Activated CD4-positive, alpha-beta T cell treated with anti-CD3 and anti-CD28 coated beads for 4 hours (primary cell): ENCODE results near the gene NASP.
A peak's percentile ranks its signal among the peaks of the same experiment; 100 is the strongest.

ENCODE experiments used
- DNase-seq, 2 donors: peaks; one replicate each; pipeline ENCODE4 v3.0.0-alpha.2; 2020

NASP gene, protein sequence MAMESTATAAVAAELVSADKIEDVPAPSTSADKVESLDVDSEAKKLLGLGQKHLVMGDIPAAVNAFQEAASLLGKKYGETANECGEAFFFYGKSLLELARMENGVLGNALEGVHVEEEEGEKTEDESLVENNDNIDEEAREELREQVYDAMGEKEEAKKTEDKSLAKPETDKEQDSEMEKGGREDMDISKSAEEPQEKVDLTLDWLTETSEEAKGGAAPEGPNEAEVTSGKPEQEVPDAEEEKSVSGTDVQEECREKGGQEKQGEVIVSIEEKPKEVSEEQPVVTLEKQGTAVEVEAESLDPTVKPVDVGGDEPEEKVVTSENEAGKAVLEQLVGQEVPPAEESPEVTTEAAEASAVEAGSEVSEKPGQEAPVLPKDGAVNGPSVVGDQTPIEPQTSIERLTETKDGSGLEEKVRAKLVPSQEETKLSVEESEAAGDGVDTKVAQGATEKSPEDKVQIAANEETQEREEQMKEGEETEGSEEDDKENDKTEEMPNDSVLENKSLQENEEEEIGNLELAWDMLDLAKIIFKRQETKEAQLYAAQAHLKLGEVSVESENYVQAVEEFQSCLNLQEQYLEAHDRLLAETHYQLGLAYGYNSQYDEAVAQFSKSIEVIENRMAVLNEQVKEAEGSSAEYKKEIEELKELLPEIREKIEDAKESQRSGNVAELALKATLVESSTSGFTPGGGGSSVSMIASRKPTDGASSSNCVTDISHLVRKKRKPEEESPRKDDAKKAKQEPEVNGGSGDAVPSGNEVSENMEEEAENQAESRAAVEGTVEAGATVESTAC

GRCh38 chr1:45583666-45584350 is at the start of gene NASP:
NASP (plus strand) TSS chr1:45584041; CDS start chr1:45584147, 106 bp downstream.
- DNase-seq, result peak; percentile 89 to 93

GRCh38 chr1:45535988-45536766 is 47.7 kb upstream of the NASP start:
- no peak for DNase-seq

GRCh38 chr1:45536886-45537285 is 47.0 kb upstream of the NASP start:
- DNase-seq, result no peak

GRCh38 chr1:45541193-45541592 is 42.6 kb upstream of the NASP start:
- no peak for DNase-seq

DNA sequence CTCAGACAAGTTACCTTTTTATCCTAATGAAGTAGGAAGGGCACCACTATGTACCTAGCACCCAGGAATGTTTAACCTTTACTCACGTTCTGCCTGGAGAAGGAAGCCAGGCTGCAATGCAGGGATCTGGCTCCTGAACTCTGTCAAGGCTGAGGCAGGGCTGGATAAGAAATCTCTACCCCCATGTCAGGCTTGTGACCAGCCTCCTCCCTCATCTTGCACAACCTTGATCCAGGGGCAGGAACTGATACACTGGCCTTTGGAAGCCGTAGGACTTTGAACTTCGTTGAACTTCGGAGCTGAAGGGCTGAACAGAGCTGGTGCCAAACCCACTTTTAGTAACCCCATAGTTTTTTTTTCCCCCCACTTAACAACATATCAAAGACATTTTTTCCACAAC is 41.2 kb upstream of the NASP start:
- DNase-seq, result no peak

- peak; percentile 80 to 83 for DNase-seq
These were observed 40.0 kb upstream of the NASP start for GRCh38 chr1:45543581-45544417.

GRCh38 chr1:45544530-45544929 is 39.3 kb upstream of the NASP start:
- no peak for DNase-seq

DNA sequence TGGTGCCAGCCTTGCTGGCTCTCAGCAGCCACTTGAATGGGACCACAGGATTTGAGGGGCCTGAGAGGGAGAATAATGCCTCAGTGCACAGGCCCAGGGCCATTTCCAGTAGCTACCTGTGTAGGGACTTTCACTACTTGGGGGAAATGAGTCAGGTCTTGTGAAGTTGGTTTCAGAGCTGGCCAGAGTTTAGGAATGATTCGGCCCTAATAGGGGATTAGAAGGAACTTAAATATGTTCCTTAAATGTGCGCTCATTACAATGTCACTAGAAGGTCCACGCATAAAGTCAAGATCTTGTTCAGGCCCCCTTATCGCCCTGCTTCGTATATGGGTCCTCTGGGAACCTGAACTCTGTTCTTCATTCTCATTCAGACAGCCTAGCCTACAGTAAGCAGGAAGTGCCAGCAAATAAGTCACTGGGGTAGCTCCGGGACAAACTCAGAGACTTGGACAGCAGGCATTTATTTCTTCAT is 38.8 kb upstream of the NASP start:
- no peak for DNase-seq

- DNase-seq, result no peak
These were observed 38.1 kb upstream of the NASP start for GRCh38 chr1:45545553-45546310.

DNA sequence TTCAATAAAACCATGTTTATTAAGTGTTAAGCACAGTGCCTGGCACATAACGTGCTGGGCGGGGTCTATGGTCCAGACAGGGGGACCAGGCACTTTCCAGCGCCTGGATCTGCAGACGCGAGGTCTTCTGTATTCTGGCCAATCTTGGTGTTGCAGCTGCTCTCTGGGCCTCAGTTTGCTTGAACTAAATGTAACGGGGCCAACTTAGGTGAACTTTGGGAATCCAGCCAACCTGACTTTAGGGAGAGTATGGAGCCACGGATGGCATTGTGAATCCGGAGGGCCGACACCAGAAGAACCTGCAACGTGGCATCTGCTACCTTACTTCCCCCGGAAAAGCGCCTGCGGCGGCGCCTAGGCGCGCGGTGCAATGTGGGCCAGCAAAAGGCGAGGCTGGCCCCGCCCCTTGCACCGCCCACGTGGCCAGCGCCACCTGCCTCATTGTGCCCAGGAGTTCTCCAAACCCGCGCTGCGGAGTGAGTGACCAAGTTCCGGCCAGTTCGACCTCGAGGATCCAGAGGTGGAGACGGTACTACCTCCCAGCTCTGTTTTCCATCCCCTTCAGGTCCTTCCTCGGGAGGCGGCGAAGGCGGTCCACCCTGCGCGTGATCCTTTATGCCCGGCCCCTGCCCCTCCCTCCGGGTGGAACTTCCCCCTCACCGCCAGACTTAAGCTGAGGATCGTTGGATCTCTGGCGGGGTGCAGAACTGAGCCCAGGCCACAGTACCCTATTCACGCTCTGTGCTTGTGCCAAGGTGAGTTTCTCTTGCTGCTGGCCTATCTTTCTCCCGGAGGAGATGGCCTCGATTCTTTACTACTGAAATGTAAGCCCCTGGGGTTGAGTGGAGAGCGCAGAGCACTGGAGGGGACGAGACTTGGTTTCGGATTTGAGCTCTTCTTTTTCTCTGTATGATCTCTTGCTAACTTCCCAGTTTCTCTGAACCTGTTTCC is 33.2 kb upstream of the NASP start, which contains the start of gene AKR1A1:
Gene AKR1A1, plus strand, starts transcription at position 426 of the 951 bp plus-strand sequence. CDS start 10,969 bp downstream, outside the sequence.
- DNase-seq, result peak; percentile 86 to 87

DNA sequence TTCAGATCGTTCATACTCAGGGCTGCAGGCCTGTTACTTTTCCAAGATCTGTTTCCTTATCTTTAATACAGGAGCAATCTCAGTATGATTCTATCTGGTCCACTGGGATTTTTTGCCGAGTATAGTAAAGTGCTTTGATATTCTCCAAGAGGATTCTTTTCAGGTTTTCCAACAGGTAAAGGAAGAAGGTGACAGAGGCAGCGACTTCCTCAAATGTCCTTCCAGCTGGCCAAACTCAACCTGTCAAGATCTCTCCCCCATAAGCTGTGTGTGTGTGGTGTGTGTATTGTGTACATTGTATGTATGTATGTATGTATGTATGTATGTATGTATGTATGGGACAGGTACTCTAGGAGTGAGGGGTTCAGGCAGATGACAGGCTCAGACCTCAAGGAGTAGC is 32.2 kb upstream of the NASP start:
- no peak for DNase-seq

GRCh38 chr1:45552331-45552730 is 31.5 kb upstream of the NASP start:
- DNase-seq, result no peak

GRCh38 chr1:45554198-45554597 is 29.6 kb upstream of the NASP start:
- DNase-seq, result no peak

- DNase-seq, result no peak
These were observed 26.4 kb upstream of the NASP start for GRCh38 chr1:45557422-45557944.

DNA sequence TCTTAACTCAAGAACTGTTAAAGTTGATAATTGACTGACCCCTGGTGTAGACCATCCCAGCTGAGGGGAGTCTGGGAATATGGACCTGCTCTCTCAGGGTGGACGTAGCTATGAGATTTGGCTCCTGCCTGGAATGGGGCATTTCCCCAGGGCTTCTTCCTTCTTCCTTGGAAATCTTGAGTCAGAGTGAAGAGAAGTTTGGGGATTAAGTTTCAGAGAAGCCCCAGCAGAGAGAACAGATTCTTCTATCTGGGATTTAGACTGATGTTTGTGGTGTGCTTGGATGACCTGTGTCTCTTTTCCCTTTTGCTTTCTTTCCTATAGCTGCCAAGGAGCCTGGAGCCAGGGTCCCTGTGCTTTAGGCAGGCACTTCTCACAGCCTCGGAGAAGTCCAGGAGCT is 20.0 kb upstream of the NASP start:
- DNase-seq, result no peak

DNA sequence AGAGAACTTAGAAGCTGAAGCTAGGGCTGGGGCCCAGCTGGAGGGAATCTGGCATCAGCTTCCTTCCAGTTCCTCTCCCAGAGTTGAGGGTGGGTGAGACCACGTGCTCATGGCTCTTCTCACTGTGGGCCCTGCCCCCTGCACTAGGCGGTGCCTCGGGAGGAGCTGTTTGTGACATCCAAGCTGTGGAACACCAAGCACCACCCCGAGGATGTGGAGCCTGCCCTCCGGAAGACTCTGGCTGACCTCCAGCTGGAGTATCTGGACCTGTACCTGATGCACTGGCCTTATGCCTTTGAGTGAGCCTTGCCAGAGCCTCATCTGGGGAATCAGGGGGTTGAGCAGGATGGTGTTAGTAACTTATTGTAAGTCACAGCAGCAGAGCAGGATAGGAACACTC is 17.1 kb upstream of the NASP start:
- no peak for DNase-seq

- DNase-seq, result no peak
These were observed 15.9 kb upstream of the NASP start for GRCh38 chr1:45567911-45568310.

DNA sequence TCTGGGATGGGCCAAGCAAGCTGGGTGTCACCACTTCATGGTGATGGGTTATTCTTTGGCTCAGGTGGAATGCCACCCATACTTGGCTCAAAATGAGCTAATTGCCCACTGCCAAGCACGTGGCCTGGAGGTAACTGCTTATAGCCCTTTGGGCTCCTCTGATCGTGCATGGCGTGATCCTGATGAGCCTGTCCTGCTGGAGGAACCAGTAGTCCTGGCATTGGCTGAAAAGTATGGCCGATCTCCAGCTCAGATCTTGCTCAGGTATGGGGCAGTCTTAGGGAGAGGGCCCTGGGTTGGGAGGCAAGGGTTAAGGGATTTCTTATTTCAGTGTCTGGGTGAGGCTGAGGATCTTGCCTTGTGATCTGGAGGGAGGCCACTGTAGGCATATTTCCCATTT is 15.4 kb upstream of the NASP start:
- no peak for DNase-seq

DNA sequence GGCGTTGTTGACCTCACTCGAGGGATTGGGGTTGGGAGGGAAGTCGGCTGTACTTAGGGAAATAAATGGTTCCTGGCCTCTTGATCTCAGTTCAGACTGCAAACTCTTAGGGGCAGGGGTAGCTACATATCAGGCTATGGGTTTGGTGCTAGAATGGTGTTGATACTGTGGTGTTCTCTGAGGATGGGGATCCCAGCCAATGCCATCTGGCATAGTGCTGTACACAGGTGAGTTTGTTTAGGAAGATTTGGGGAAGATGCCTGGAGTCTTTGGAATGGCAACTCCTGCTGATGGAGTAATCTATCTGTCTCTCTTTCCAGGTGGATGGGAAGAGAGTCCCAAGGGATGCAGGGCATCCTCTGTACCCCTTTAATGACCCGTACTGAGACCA is 14.3 kb upstream of the NASP start:
- no peak for DNase-seq
